Body of pancreas (tissue), 4 donors: Measurements from ENCODE around the gene SH3YL1.

ENCODE experiments used
- POLR2A ChIP-seq, 3 donors: fragments of 450-650 bp; IDR thresholded peaks; one replicate each; pipeline ENCODE4 v1.6.1; 2016; ENCODE audit warnings: antibody characterized with exemption in 3 of 3, mild to moderate bottlenecking in 2 of 3
- TF ChIP-seq, protein P1 (sequence below), 7 experiments: fragments of 450-650 bp in 4 of 7; fragments of 200-600 bp in 3 of 7; sonication (generic) in 3 of 7; IDR thresholded peaks; one replicate each; pipeline ENCODE4 v1.5.1; 2016 to 2019; ENCODE audit warnings: antibody characterized with exemption in 7 of 7

- TF ChIP-seq, protein P1, sequence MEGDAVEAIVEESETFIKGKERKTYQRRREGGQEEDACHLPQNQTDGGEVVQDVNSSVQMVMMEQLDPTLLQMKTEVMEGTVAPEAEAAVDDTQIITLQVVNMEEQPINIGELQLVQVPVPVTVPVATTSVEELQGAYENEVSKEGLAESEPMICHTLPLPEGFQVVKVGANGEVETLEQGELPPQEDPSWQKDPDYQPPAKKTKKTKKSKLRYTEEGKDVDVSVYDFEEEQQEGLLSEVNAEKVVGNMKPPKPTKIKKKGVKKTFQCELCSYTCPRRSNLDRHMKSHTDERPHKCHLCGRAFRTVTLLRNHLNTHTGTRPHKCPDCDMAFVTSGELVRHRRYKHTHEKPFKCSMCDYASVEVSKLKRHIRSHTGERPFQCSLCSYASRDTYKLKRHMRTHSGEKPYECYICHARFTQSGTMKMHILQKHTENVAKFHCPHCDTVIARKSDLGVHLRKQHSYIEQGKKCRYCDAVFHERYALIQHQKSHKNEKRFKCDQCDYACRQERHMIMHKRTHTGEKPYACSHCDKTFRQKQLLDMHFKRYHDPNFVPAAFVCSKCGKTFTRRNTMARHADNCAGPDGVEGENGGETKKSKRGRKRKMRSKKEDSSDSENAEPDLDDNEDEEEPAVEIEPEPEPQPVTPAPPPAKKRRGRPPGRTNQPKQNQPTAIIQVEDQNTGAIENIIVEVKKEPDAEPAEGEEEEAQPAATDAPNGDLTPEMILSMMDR (IDR thresholded peaks at IDR 0.05), result no peak
- no peak for TF ChIP-seq POLR2A (IDR thresholded peaks at IDR 0.05)
Observed at GRCh38 chr2:254241-254640, 9.6 kb downstream of the SH3YL1 start.
